ENCODE measurements around the gene SPRTN.
"Not testable (repeated sequence)": the region's sequence is repeated elsewhere in the genome, so short reads cannot be mapped to it uniquely, and the experiment has no call there.

The SPRTN gene

GRCh38 chr1:231335663-231336602 is 2.2 kb upstream of the SPRTN start:
- DNase-seq (ENCODE audit: low spot score) = no peak

GRCh38 chr1:231337043-231337471 is 1.0 kb upstream of the SPRTN start:
- DNase-seq (ENCODE audit: low spot score) = no peak

GRCh38 chr1:231337472-231338269 is 422 bp upstream of the SPRTN start, which contains the start of gene EXOC8:
Gene EXOC8 (minus strand): TSS chr1:231337852. CDS start chr1:231337745, 107 bp downstream.
- peak; percentile 99 for DNase-seq (ENCODE audit: low spot score)

DNA sequence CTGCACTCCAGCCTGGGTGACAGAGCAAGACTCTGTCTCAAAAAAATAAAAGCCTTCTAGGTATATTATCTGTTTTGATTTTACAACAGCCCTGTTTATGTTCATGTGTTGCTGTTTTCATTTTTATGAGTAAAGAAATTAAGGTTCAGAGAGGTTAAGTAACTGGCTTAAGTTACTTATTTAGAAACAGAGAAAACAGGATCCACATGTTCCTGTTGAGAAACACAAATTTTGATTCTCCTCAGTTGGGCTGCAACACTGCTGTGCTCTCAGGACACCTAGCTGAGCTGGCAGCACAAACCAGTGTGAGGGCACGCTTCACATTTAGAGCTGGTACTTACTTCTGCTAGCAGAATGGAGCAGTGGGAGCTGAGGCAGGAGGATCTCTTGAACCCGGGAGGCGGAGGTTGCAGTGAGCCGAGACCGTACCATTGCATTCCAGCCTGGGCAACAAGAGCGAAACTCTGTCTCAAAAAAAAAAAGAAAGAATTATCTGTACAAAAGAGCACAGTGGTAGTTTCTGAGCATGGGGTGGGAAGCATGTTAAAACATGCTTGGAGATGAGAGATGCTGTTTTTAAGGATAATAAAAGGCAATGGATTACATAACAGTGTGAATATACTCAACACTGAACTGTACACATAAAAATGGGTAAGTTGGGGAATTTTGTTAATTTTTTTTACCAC is 2.4 kb downstream of the SPRTN start:
- DNase-seq (ENCODE audit: low spot score) = no peak

- DNase-seq (ENCODE audit: low spot score) = no peak
Observed at GRCh38 chr1:231347961-231348360, 9.9 kb downstream of the SPRTN start.

DNA sequence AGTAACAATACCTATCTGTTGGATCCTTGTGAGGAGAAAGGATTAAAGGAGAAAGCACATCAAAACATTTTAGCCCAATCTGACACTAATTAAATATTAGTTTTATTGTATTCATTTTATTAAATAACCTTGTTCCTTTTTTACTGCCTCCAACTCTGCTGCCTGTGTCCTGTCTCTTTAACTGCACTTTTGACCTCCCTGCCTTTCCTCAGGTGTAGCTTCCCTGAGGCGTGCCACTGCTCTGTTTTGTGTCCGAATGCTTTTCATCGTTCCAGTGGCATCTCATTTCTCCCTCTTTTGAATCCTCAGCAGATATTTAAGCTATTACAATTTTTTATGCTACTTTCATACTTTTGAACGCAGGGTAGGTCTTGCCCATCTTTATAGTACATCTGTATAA is 10.3 kb downstream of the SPRTN start:
- DNase-seq (ENCODE audit: low spot score) = no peak

DNA sequence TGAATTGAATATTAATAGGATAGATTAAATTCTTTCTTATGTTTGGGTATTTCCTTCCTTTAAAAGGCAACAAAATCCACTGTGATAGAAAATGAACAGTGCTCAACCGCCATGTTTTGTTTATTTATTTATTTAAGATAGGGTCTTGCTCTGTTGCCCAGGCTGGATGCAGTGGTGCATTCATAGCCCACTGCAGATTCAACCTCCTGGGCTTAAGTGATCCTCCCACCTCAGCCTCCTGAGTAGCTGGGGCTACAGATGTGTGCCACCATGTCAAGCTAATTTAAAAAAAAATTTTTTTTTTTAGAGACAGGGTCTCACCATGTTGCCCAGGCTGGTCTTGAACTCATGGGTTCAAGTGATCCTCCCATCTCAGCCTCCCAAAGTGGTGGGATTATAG is 10.8 kb downstream of the SPRTN start:
- not testable (repeated sequence) for DNase-seq (ENCODE audit: low spot score)

DNA sequence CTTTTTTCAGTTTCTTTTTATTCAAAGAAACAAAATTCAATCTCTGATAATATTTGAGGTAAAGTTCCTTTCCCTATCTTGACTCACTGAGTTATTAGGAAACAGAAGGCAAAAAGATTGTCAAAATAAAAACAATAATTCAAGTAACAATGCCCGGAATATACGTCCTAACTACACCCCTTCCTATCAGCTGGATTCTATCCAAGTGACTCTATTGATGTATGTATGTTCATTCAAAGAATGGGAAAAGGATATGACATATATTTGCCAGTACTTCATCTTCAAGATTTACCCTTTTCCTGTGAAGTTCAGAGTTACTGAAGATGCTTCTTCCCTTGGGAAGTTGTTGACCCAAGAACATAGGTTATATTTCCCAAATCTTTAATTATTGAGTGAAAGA is 13.7 kb downstream of the SPRTN start:
- no peak for DNase-seq (ENCODE audit: low spot score)

- no peak for DNase-seq (ENCODE audit: low spot score)
Observed at GRCh38 chr1:231353086-231353485, 15.0 kb downstream of the SPRTN start.

DNA sequence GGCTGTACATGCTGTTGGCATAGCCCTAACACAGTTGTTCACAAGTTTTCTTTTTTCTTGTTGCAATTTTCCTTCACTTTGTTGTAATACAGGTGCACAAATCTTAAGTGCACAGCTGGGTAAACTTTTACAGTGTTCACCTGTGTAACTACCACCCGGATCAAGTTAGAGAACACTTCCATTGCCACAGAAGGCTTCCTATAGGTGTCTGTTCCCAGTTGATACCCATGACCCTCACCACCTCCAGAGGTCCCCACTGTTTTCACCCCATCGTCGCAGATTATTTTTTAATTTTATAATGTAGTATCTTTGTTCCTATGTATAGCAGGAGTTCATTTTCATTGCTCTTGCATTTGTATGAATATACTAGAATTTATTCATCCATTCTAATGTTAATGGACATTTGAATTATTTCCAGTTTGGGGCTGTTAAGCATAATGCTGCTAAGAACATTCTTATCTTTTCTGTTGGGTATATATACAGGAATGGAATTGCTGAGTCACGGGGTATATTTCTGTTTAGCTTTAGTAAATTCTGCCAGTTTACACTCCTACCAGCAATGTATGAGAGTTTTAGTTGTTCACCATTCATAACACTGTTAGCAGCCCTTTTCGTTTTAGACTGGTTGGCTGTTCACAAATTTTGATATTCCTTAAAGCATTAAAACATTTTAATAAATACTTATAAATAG is 16.4 kb downstream of the SPRTN start:
- DNase-seq (ENCODE audit: low spot score) = no peak

- DNase-seq (ENCODE audit: low spot score) = no peak
Observed at GRCh38 chr1:231355171-231355570, 17.1 kb downstream of the SPRTN start.

DNA sequence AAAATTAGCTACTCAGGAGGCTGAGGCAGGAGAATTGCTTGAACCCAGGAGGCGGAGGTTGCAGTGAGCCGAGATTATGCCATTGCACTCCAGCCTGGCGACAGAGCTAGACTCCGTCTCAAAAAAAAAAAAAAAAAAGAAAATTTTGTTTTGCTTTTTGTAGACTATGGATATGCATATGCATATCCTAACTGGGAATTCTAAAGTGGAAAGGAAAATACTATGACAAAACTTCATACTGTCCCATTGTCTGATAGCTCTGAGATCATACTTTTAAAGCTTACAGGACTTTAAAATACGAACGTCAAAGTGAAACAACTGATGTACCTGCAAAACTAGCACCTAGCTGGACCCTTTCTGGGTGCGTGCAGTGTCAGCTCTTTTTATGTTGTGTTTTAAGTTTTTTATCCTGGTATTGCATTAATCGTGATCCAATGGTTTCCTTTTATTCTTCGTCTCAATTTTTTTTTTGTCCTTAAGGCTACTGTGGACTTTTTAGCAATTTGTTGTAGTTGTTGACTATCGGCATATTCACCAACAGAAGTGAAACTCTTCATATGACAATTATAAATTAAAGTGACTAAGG is 19.2 kb downstream of the SPRTN start:
- DNase-seq (ENCODE audit: low spot score) = no peak

DNA sequence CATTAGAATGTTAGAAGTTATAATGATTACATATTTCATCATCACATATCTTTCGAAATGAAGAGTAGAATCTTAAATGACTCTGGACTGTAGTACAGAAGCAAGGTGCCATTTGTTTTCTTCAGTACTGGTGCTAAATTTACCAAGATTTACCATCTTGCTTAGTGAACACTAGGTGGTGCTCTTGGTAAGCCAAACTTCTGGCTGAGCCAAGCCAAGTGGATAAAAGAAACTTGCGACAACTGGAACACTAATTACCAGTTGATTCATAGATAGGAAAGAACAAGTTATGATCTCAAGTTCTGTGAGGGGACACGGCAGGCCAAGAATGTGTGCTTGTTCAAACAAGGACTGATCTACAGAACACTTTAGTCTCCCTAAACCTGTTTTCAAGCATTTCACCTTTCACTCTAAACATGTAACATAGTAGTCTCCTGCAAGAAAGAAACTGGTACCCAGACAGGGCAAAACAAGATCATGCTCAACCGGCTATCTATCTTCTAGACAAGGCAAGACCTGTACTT is 19.8 kb downstream of the SPRTN start:
- peak; percentile 73 for DNase-seq (ENCODE audit: low spot score)

- no peak for DNase-seq (ENCODE audit: low spot score)
Observed at GRCh38 chr1:231359113-231359512, 21.0 kb downstream of the SPRTN start.

DNA sequence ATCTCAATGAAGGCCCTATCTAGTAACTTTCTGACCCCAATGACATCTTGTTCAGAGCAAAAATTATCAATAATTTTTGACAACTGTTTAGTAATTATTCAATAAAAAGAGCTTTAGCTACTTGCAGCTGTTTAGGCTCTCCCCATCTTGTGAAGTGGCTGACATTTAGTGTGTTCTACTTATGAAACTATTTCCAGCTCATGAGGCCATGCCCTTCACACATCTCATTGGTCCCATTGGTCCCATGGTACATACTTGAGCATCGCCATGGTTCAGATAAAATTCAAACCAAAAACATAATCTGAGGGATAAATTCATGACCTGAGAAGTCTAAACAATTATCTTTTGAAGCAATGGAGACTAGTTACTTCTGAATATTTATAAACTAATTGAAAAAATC is 24.2 kb downstream of the SPRTN start:
- DNase-seq (ENCODE audit: low spot score) = no peak

DNA sequence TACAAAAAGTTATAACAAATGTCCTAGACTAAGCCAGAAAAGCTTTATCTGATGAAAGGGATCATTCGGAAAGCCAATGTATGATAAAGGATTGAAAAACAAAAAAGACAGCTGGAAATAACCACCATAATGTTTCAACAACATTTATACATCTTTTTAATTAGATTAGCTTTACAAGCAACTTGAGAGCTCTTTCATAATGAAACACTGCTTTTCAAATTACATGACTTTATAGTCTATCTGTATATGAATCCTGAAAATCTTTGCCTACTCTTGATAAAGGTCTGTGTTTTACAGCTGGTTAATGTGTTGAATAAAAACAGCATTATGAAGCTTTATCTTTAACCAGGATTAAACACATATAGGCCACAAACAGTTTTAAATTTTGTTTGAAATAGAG is 25.5 kb downstream of the SPRTN start:
- no peak for DNase-seq (ENCODE audit: low spot score)

- DNase-seq (ENCODE audit: low spot score) = no peak
Observed at GRCh38 chr1:231364192-231364591, 26.1 kb downstream of the SPRTN start.

DNA sequence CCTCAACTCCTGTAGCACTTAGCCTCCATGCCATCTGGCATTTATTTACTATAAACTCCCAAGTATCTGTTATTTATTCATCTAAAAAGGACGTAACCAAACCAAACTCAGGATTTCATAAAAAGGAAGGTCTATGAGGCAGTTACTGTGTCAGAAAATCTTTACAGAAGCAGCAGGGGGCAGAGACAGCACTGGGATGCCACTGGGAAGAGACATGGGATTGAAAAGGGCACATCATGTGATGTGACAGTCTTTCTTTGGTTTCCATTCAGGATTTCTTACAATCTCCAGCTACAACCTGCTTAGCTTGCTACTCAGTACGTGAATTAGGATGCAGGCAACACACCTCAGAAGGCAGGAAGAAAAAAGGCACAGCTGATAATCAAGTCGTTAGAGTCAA is 31.2 kb downstream of the SPRTN start:
- peak; percentile 78 for DNase-seq (ENCODE audit: low spot score)

GRCh38 chr1:231372501-231372900 is 34.4 kb downstream of the SPRTN start:
- no peak for DNase-seq (ENCODE audit: low spot score)

- DNase-seq (ENCODE audit: low spot score) = no peak
Observed at GRCh38 chr1:231374394-231374793, 36.3 kb downstream of the SPRTN start.

DNA sequence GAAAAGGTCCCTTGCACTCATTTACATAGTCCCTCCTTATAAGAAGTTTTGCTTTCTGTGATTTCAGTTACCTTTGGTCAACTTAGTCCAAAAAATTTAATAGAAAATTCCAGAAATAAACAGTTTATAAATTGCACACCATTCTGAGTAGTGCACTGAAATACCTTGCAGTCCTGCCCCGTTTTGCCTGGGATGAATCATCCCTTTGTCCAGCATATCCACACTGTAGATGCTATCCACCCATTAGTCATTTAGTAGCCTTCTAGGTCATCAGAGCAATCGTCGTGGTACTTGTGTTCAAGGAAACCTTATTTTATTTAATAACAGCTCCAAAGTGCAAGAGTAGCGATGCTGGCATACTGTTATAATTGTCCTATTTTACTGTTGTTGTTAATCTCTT is 38.0 kb downstream of the SPRTN start:
- no peak for DNase-seq (ENCODE audit: low spot score)
